Stimulated activated memory B cell treated with anti-CD40 and anti-IgM and Interleukin-4, amounts not matched to agents 10 μg/mL and 1 μg/mL and 100 μg/mL, for 72 hours (primary cell): ENCODE results near the gene HNF1B.
"Not testable (repeated sequence)": the region's sequence is repeated elsewhere in the genome, so short reads cannot be mapped to it uniquely, and the experiment has no call there.

Experiments used
- ATAC-seq: fragments of 150-1000 bp; cut with Tn5 transposase; 2 replicates; pipeline ENCODE4 v1.10.0; 2021
- H3K27ac Mint-ChIP-seq: one replicate; pipeline ENCODE4 v1.8.0; 2022; ENCODE audit warnings: mild to moderate bottlenecking, mixed read lengths
- H3K27me3 Mint-ChIP-seq: one replicate; pipeline ENCODE4 v1.8.0; 2022; ENCODE audit warnings: mixed read lengths
- H3K36me3 Mint-ChIP-seq: one replicate; pipeline ENCODE4 v1.8.0; 2022; ENCODE audit warnings: mixed read lengths
- H3K4me1 Mint-ChIP-seq: one replicate; pipeline ENCODE4 v1.8.0; 2022; ENCODE audit warnings: mixed read lengths
- H3K4me3 Mint-ChIP-seq: one replicate; pipeline ENCODE4 v1.8.0; 2022; ENCODE audit warnings: mild to moderate bottlenecking, moderate library complexity, mixed read lengths
- H3K9me3 Mint-ChIP-seq: one replicate; pipeline ENCODE4 v1.8.0; 2022; ENCODE audit warnings: mixed read lengths

HNF1B gene, protein sequence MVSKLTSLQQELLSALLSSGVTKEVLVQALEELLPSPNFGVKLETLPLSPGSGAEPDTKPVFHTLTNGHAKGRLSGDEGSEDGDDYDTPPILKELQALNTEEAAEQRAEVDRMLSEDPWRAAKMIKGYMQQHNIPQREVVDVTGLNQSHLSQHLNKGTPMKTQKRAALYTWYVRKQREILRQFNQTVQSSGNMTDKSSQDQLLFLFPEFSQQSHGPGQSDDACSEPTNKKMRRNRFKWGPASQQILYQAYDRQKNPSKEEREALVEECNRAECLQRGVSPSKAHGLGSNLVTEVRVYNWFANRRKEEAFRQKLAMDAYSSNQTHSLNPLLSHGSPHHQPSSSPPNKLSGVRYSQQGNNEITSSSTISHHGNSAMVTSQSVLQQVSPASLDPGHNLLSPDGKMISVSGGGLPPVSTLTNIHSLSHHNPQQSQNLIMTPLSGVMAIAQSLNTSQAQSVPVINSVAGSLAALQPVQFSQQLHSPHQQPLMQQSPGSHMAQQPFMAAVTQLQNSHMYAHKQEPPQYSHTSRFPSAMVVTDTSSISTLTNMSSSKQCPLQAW

DNA sequence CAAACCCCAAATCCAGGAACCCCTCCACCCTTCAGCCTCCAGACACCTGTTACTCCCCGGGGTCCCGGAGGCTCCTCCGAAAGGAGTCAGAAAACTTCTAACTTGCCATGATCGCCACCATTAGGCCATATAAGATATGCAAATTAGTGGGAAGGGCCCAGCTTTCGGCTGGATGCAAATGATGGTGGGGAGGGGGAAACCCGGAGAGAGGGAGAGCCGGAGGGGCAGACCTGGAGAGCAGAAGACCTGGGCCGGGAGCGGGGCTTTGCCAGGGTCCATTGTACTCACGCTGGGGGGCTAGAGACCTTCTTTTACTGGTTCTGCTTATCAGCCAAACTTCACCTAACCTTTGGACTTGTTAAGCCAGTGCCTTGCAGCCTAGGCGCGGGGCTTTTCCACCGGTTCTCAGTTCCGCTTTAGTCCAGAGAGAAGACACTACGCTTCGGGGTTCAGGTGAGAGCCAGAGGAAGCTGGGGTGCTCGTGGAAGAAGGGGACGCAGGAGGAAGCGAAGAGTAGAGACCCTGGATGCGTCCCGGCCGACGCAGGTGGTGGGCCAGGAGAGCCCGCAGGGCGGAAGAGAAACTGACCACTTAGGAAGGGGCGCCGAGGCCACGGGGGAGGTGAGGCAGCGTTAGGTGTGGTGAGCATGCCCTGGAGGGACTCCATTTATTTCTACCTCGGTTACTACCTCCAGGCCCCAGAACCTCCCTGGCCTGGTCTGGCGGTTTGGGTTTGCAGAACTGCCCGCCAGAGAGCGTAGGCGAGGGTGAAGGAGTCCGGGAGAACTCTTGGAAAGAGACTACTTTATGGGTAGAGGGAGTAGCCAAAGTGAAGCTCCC, at the start of gene HNF1B:
Gene HNF1B (minus strand): TSS at position 99 of the 840 bp plus-strand sequence. CDS start 175 bp downstream, outside the sequence.
- peak; percentile 90 for ATAC-seq
- peak within 1 kb of the TSS; percentile 88 for H3K27ac Mint-ChIP-seq
- H3K9me3 Mint-ChIP-seq, result no peaks in the 10 kb centered on the region
- peak within 1 kb of the TSS; percentile 90 for H3K4me3 Mint-ChIP-seq
- H3K4me1 Mint-ChIP-seq, result peaks cover 54% of the 10 kb centered on the region
- peaks cover 66% of the 10 kb centered on the region for H3K27me3 Mint-ChIP-seq
- no peaks in the 10 kb centered on the region for H3K36me3 Mint-ChIP-seq

DNA sequence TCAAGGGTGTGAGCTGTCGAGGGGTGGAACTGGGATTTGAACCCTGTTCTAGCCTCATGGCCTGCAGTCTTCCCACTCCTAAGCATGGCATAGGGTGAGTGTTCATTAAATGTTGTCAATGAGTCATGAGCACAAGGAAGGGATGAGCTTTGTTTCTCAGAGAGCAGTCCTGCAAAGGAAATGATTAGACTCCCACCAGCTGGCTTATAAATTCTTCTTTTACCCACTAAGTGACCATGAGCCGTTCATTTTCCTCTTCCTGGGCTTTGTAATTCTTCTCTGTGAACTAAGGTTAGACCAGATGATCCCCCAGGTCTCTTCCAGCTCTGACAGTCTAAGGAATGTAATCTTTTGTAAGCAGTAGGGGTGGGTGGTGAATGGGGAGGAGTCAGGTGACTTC, 47.9 kb upstream of the HNF1B start:
- Mint-ChIP-seq H3K27me3 (peaks cover 22% of the 10 kb centered on the region), H3K27ac (no peak overlapping the region), H3K4me3 (no peak overlapping the region)

DNA sequence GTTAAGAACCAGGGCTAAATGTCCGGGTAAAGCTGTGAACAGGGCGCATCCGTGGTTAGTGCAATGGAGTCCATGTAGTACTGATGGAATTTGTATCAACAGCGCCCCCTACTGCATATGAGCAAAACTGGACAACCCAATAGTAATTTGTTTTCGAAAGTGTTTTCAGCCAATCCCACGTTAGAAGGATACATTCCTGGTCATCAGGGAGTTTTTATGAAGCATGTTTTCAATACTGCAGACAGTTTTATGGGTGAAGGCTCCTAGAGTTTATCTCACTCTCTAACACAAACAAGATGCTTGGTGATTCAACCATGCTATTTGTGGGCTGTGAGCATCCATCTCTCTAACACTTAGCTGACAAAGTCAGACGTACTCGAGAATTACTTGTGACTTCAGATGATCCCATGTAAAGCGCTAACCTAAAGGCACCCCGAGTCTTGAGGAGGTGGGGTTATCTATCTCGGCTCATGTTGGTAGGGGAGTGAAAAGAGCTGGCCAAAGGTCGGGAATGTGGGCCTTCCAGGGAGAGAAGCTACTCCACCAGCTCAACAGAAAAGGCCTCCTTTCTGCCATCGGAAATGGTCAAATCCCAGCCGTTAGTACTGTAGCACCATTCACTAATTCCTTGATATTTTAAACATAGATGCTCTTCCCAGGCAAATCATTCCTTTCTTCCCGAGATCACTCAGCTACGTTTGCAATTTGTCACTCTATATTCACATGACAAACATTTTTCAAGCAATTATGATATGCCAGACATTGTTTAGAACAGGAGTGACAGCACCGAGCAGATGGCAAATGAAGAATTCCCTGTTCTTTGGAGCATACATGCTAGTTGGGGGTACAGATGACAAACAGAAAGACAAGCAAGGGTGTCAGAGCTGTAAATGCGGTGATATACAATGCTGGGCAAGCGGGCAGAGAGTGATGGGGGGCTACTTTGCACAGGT, 46.9 kb upstream of the HNF1B start:
- H3K27me3 Mint-ChIP-seq, result peaks cover 22% of the 10 kb centered on the region
- H3K36me3 Mint-ChIP-seq, result no peaks in the 10 kb centered on the region
- no peak overlapping the region for H3K4me3 Mint-ChIP-seq
- peak; percentile 90 for ATAC-seq
- peaks cover 6% of the 10 kb centered on the region for H3K4me1 Mint-ChIP-seq
- H3K9me3 Mint-ChIP-seq, result no peaks in the 10 kb centered on the region
- H3K27ac Mint-ChIP-seq, result no peak overlapping the region

More for the DNA sequence above, 47.9 kb upstream of the HNF1B start:
- ATAC-seq, result no peak
- Mint-ChIP-seq H3K9me3 (peaks cover 2% of the 10 kb centered on the region), H3K4me1 (peaks cover 6% of the 10 kb centered on the region), H3K36me3 (no peaks in the 10 kb centered on the region)

DNA sequence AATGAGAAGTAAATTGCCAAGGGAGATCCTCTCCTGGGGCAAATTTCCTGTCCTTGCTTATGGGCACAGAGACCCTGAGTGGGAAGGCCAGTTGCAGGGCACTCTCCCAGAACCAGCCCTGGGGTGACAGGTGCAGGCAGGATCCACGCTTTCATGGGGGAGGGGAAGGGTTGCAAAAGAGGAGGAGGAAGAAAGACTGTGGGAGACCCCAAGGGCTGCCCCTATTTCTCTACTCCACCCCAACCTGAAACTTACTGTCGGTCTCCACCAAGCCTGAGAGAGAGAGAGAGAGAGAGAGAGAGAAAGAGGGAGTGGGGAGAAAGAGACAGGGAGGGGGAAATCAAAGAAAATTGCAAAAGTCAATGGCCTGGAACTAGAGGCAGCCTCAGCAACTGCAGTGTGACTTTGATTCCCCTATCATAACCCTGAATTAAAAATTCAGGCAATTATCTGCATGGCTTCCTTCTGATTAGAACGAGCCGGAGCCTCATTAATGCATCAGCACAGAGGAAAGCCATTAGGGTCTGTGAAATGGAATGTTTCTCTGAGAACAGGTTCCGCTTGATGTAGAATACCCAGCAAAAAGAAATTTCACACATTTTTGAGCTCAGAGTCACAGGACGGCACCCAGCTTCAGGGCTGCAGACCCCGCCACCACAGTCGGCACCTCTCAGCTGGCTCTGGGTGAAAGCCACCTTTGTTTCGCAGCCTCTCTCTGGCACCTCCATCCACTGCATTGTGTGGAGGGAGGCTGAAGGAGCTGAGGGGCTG, 45.1 kb upstream of the HNF1B start:
- no peak overlapping the region for H3K27ac Mint-ChIP-seq
- H3K36me3 Mint-ChIP-seq, result no peaks in the 10 kb centered on the region
- peaks cover 22% of the 10 kb centered on the region for H3K27me3 Mint-ChIP-seq
- no peaks in the 10 kb centered on the region for H3K9me3 Mint-ChIP-seq
- peak overlapping the region; percentile 4 for H3K4me3 Mint-ChIP-seq
- H3K4me1 Mint-ChIP-seq, result peaks cover 6% of the 10 kb centered on the region
- ATAC-seq, result no peak

DNA sequence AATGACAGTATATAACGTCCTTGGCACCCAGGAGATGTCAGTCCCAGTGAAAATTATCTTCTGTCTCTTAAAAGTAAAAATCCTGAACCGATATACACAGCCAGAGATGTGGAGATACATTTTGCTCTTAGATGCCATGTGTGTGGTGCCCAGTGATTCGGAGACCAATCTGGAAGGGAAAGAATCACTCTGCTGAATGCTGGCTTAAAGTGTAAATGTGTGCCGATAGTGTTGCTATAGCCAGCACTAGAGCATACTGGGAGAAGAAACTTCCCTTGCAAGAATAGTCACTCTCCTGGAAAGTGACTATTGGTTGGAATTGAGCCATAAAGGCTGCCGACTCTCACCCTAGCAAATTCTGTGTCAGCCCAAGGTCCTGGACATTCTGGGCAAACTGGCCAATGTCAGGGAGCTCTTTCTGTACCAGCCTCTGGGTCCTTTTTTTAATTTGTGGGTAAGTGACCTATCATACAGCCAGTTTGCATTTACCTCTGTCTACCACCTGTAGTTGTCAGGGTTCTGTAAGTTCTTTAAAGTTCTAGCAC, 44.2 kb upstream of the HNF1B start:
- H3K9me3 Mint-ChIP-seq, result no peaks in the 10 kb centered on the region
- H3K27ac Mint-ChIP-seq, result no peak overlapping the region
- no peak for ATAC-seq
- no peak overlapping the region for H3K4me3 Mint-ChIP-seq
- H3K4me1 Mint-ChIP-seq, result peaks cover 6% of the 10 kb centered on the region
- H3K27me3 Mint-ChIP-seq, result peaks cover 22% of the 10 kb centered on the region
- no peaks in the 10 kb centered on the region for H3K36me3 Mint-ChIP-seq

DNA sequence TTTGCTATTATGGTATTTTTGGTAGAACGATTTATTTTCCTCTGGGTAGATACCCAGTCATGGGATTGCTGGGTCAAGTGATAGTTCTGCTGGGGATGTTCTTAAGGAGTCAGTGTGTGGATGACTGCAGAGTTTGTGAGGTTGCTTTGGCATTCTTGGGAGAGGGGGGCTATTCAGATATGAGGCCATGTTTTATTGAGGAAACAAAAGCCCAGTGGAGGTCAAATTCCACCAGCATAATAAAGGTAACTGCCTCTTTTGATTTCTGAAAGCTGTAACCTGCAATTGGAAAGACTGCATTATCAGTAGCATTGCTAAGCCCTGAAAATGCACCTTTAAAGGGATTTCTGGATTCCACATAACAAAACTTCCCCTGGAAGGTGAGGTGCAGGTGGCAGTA, 43.7 kb upstream of the HNF1B start:
- H3K4me3 Mint-ChIP-seq, result no peak overlapping the region
- H3K27me3 Mint-ChIP-seq, result peaks cover 22% of the 10 kb centered on the region
- no peaks in the 10 kb centered on the region for H3K9me3 Mint-ChIP-seq
- no peak overlapping the region for H3K27ac Mint-ChIP-seq
- peaks cover 6% of the 10 kb centered on the region for H3K4me1 Mint-ChIP-seq
- no peaks in the 10 kb centered on the region for H3K36me3 Mint-ChIP-seq
- ATAC-seq, result no peak

DNA sequence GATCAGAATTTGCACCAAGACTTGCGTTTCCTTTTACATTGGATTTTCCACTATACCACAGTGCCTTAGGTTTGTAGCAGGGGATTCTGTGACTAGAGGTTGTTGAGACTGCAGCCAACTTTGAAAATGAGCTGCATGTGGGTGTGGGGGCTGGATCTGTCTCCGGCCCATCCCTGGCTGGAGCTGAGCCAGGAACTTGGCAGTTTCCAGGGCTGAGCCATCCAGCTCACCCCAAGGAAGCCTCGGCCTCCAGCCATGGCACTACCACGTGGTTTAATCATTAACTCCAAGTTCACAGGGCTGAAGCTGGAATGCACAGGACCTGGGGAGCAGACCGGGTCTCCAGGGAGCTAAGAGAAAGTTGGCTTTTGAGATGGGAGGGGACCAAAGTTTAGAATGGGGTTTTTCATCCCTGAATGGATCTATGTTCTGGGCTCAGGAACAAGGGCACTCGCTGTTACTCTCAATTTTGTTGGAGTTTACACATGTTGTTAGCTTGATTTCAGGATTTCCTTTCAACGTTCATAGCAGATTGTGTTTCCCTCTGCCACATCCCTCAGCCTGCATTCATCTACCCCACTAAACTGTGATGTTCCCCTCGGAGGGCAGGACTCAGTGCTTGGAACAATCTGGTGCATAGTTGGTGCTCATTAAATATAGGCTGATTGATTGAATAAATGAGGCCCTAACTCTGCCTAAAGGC, 42.3 kb upstream of the HNF1B start:
- H3K27me3 Mint-ChIP-seq, result peaks cover 22% of the 10 kb centered on the region
- H3K4me1 Mint-ChIP-seq, result peaks cover 18% of the 10 kb centered on the region

DNA sequence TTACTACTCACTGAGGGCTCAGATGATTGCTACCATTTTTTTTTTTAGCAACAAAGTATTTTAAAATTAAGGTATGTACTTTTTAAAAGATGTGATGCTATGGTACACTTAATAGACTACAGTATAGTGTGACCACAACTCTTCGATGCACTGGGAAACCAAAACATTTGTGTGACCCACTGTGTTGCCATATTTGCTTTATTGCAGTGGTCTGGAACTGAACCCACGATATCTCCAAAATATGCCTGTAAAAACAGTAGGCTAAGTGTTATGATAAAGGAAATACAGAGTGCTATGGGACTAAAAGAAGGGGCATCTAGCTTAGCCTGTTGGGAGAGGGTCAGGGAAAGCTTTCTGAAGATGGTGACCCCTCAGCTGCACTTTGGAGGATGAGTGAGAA, 41.6 kb upstream of the HNF1B start:
- Mint-ChIP-seq H3K9me3 (no peaks in the 10 kb centered on the region), H3K4me1 (peaks cover 21% of the 10 kb centered on the region), H3K4me3 (no peak overlapping the region), H3K27me3 (peaks cover 22% of the 10 kb centered on the region), H3K36me3 (no peaks in the 10 kb centered on the region), H3K27ac (no peak overlapping the region)
- no peak for ATAC-seq

More for the DNA sequence above, 42.3 kb upstream of the HNF1B start:
- H3K4me3 Mint-ChIP-seq, result no peak overlapping the region
- H3K9me3 Mint-ChIP-seq, result no peaks in the 10 kb centered on the region
- H3K27ac Mint-ChIP-seq, result no peak overlapping the region
- ATAC-seq, result no peak
- no peaks in the 10 kb centered on the region for H3K36me3 Mint-ChIP-seq

DNA sequence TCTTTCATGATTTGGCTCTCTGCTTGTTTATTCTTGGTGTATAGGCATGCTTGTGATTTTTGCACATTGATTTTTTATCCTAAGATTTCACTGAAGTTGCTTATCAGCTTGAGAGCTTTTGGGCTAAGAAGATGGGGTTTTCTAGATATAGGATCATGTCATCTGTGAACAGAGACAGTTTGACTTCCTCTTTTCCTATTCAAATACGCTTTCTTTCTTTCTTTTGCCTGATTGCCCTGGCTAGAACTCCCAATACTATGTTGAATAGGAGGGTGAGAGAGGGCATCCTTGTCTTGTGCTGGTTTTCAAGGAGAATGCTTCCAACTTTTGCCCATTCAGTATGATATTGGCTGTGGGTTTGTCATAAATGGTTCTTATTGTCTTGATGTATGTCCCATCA, 37.6 kb upstream of the HNF1B start:
- peaks cover 15% of the 10 kb centered on the region for H3K4me1 Mint-ChIP-seq
- not testable (repeated sequence) for H3K36me3 Mint-ChIP-seq, H3K27me3 Mint-ChIP-seq, H3K9me3 Mint-ChIP-seq, H3K4me3 Mint-ChIP-seq, ATAC-seq, H3K27ac Mint-ChIP-seq

DNA sequence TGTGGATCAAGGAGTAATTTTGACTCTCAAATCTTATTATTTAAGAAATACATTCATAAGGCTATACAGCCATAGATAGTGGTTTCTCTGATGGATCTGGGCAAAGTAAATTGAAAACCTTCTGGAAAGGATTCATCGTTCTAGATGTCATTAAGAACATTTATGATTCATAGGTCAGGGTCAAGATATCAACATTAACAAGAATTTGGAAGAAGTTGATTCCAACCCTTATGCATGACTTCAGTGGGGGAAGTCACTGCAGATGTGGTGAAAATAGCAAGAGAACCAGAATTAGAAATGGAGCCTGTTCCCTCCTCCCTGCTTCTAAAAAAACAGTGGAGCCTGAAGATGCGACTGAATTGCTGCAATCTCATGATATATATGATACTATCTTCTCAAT, 36.6 kb upstream of the HNF1B start:
- no peak for ATAC-seq
- H3K27ac Mint-ChIP-seq, result no peak overlapping the region
- H3K4me3 Mint-ChIP-seq, result no peak overlapping the region
- no peaks in the 10 kb centered on the region for H3K27me3 Mint-ChIP-seq
- H3K36me3 Mint-ChIP-seq, result no peaks in the 10 kb centered on the region
- H3K4me1 Mint-ChIP-seq, result peaks cover 15% of the 10 kb centered on the region
- H3K9me3 Mint-ChIP-seq, result no peaks in the 10 kb centered on the region

DNA sequence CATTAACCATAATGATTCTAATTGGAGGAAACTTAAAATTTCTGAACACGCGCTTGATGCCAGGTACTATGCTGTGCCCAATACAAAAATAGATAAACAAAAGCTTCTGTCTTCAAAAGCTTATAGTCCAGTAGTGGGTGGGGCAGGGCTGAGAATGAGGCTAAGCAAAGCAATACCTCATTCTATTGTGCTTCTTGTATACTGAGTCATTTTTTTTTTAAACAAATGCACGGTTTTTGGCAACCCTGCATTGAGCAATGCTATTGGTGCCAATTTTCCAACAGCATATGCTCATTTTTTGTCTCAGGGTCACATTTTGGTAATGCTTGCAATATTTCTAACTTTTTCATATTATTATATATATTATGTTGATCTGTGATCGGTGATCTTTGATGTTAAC, 34.7 kb upstream of the HNF1B start:
- Mint-ChIP-seq H3K4me1 (peaks cover 22% of the 10 kb centered on the region), H3K9me3 (no peaks in the 10 kb centered on the region), H3K4me3 (no peak overlapping the region), H3K36me3 (no peaks in the 10 kb centered on the region), H3K27me3 (no peaks in the 10 kb centered on the region), H3K27ac (no peak overlapping the region)
- ATAC-seq, result no peak

DNA sequence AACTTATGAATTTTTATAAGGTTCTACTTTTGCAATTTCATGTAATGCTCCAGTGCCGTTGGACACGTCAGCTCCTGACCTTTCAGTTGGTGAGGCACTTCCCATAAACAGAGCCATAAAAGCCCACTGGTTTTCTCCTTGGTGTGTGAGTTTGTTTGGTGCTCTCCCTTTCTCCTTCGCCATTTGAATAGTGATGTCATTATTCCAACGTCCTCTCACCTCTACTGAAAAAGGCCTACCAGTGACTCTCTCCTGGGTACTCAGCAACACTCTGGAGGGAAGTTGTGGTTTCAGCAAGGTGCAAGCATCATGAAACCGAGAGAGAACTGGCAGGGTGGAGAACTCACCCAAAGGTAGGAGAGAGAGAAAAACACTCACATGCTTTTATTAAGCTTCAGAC, 29.6 kb upstream of the HNF1B start:
- peak; percentile 96 for ATAC-seq
- no peak overlapping the region for H3K4me3 Mint-ChIP-seq
- peak overlapping the region; percentile 62 for H3K27ac Mint-ChIP-seq
- H3K4me1 Mint-ChIP-seq, result peaks cover 43% of the 10 kb centered on the region
- no peaks in the 10 kb centered on the region for H3K9me3 Mint-ChIP-seq
- no peaks in the 10 kb centered on the region for H3K27me3 Mint-ChIP-seq
- no peaks in the 10 kb centered on the region for H3K36me3 Mint-ChIP-seq

DNA sequence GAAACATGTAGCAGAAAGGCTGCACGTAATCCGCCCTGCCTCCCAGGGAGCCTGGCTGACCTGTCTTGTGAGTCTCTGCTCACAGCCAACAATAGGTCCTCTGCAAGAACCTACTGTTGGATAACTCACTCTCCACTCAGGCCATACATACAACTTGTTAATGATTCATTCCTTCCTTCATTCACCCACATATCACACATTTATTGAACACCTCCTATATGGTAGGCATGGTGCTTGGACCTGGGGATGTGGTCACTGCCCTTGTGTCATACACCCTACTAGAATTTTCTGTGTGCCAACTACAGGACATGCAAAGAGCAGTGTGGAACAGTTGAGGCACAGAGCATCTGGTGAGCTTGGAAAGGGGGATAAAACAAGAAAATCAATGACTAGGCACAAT, 28.1 kb upstream of the HNF1B start:
- H3K36me3 Mint-ChIP-seq, result no peaks in the 10 kb centered on the region
- H3K4me1 Mint-ChIP-seq, result peaks cover 55% of the 10 kb centered on the region
- ATAC-seq, result no peak
- no peak overlapping the region for H3K4me3 Mint-ChIP-seq
- H3K27ac Mint-ChIP-seq, result peak overlapping the region; percentile 62
- no peaks in the 10 kb centered on the region for H3K9me3 Mint-ChIP-seq
- no peaks in the 10 kb centered on the region for H3K27me3 Mint-ChIP-seq
